Cardiac fibroblast (primary cell): ENCODE results near the gene FOXD1.
"Not testable (repeated sequence)": the region's sequence is repeated elsewhere in the genome, so short reads cannot be mapped to it uniquely, and the experiment has no call there.

Experiments
- DNase-seq, 2 donors: peaks; one replicate each; pipeline versions ENCODE4 v3.0.0 to v3.0.0-alpha.2; 2010; ENCODE audit warnings: low read depth in 2 of 2
- H3K4me3 ChIP-seq, 2 donors: replicated peaks in 1 of 2; 1 replicate in 1 of 2; 2 replicates in 1 of 2; pipeline ENCODE4 v1.5.1; 2011; ENCODE audit warnings: low read depth in 2 of 2, low read length in 2 of 2, mild to moderate bottlenecking in 2 of 2, moderate library complexity in 1 of 2
- TF ChIP-seq, protein P1 (sequence below): IDR thresholded peaks from one replicate; pipeline ENCODE4 v1.5.1; 2011; ENCODE audit warnings: low read depth, mild to moderate bottlenecking, low read length, inconsistent platforms

Gene FOXD1

GRCh38 chr5:73491155-73491554 is 42.6 kb upstream of the FOXD1 start:
- no peak overlapping the region for H3K4me3 ChIP-seq
- TF ChIP-seq, protein P1, sequence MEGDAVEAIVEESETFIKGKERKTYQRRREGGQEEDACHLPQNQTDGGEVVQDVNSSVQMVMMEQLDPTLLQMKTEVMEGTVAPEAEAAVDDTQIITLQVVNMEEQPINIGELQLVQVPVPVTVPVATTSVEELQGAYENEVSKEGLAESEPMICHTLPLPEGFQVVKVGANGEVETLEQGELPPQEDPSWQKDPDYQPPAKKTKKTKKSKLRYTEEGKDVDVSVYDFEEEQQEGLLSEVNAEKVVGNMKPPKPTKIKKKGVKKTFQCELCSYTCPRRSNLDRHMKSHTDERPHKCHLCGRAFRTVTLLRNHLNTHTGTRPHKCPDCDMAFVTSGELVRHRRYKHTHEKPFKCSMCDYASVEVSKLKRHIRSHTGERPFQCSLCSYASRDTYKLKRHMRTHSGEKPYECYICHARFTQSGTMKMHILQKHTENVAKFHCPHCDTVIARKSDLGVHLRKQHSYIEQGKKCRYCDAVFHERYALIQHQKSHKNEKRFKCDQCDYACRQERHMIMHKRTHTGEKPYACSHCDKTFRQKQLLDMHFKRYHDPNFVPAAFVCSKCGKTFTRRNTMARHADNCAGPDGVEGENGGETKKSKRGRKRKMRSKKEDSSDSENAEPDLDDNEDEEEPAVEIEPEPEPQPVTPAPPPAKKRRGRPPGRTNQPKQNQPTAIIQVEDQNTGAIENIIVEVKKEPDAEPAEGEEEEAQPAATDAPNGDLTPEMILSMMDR, result no peak
- DNase-seq, result no peak

- no peak overlapping the region for H3K4me3 ChIP-seq
- TF ChIP-seq, protein P1, result no peak
- DNase-seq, result no peak
These were observed 41.5 kb upstream of the FOXD1 start for GRCh38 chr5:73490088-73490487.

DNA sequence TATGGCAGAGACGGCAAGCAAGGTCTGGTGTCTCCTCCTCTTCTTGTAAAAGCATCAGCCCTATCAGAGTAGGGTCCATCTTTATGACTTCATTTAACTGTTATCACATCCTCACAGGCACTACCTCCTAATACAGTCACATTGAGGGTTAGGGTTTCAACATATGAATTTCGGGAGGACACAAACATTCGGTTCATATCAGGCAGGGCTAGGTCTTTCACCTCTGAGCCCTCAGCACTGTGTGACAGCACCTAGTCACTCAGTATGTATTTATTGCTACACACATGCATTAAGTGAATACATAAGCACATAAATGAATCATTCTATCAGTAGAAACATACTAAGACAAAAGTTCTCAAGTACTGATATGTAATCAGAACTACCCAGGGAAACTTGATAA is 40.2 kb upstream of the FOXD1 start:
- no peak for DNase-seq
- TF ChIP-seq, protein P1, result no peak
- H3K4me3 ChIP-seq, result no peak overlapping the region

DNA sequence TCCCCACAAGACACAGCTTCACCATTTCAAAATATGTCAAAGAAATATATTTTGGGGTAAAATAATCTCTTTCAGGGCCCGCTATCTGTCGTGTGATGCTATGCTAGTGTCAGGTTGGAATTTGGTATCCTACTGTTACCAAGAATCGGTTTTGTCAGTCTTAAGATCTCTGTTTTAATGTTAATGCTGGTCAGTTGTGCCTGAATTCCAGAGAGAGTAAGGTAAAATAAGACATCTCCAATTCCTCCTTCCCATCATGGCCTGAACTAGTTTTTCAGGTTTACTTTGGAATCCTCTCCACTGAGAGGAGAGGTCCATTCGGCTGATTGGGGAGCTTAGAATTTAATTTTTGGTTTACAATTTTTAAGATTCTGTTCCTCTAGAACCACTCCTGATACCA is 39.2 kb upstream of the FOXD1 start:
- TF ChIP-seq, protein P1, result no peak

DNA sequence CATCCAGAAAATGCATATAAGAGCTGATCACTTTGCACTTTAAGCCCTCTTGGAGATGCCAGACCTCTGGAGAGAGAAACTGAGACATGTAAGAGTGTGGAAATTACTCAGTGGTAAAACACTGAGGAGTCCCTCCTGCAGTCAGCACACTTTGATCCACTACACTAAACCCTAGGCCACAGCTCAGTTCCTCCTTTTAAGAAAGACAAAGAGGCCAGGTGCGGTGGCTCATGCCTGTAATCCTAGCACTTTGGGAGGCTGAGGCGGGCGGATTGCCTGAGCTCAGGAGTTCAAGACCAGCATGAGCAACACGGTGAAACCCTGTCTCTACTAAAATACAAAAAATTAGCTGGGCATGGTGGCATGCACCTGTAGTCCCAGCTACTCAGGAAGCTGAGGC is 38.7 kb upstream of the FOXD1 start:
- not testable (repeated sequence) for H3K4me3 ChIP-seq

More for the DNA sequence above, 39.2 kb upstream of the FOXD1 start:
- no peak for DNase-seq
- no peak overlapping the region for H3K4me3 ChIP-seq

GRCh38 chr5:73486119-73486899 is 37.7 kb upstream of the FOXD1 start:
- no peak overlapping the region for H3K4me3 ChIP-seq
- DNase-seq, result no peak
- TF ChIP-seq, protein P1, result no peak

More for the DNA sequence above, 38.7 kb upstream of the FOXD1 start:
- DNase-seq, result not testable (repeated sequence)

DNA sequence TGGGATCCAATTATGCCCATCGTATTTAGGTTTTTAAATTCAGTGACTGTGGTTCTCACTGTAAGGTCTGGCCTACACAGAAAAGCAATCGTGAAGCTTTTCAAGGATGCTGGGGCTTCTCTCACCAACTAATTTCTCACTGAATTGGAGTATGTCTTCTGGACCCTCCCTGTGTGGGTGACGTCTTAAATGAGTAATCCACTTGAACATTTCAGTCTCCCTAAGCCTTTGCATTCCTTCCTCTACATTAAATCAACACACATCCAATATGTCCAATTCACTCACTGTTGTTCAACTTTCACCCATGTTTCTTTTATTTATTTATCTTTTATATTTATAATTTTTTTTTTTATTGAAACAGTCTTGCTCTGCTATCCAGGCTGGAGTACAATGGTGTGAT is 37.1 kb upstream of the FOXD1 start:
- no peak overlapping the region for H3K4me3 ChIP-seq
- TF ChIP-seq, protein P1, result no peak
- DNase-seq, result peak in 1 of 2 donors; percentile 7
